ENCODE results near the gene ACTR5. TPM values are rescaled to one million over a fixed set of nuclear protein-coding genes. Genes with fewer than 3 reads are reported as not detected.

ACTR5 gene
- total and polyA plus RNA-seq, 8 donors: 6.2 to 13.6 (median 11.7) TPM

DNA sequence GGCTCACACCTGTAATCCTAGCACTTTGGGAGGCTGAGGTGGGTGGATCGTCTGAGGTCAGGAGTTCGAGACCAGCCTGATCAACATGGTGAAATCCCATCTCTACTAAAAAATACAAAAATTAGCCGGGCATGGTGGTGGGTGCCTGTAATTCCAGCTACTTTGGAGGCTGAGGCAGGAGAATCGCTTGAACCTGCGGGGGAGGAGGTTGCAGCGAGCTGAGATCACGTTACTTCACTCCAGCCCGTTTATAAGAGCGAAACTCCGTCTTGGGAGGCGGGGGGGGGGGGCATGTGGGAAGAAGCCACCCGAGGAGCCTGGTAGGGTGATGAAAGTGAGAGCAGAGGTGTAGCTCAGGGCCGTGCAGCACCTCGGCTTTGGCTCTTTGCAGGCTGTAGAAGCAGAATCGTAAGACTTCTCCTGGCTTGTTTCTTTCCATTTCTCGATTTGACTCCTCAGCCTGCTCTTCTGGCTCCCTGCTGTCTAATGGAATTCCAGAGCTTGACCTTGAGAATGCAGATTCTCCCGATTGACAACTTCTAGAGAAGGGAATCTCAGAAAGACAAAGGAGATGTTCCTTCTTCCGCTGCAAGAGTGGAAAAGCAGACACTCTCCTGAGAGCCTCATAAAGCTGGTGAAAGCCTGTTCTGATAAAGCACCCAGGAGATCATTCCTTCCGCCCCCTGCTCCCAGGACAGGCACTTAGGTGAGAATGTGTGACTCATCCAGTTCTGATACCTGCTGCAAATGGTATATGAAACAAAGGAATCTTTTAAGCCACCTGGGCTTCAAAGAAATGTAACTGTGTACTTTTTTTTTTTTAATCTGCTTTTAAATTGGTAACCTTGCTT lies 31.2 kb downstream of the ACTR5 start:
- Histone ChIP-seq H3K27me3 (no peaks in the 10 kb centered on the region), H3K9me3 (no peaks in the 10 kb centered on the region), H3K36me3 (peaks cover 0 to 16% of the 10 kb centered on the region in 2 donors), H3K27ac (no peak overlapping the region), H3K4me1 (no peaks in the 10 kb centered on the region), H3K4me3 (no peak overlapping the region)
- TF ChIP-seq, protein P1, sequence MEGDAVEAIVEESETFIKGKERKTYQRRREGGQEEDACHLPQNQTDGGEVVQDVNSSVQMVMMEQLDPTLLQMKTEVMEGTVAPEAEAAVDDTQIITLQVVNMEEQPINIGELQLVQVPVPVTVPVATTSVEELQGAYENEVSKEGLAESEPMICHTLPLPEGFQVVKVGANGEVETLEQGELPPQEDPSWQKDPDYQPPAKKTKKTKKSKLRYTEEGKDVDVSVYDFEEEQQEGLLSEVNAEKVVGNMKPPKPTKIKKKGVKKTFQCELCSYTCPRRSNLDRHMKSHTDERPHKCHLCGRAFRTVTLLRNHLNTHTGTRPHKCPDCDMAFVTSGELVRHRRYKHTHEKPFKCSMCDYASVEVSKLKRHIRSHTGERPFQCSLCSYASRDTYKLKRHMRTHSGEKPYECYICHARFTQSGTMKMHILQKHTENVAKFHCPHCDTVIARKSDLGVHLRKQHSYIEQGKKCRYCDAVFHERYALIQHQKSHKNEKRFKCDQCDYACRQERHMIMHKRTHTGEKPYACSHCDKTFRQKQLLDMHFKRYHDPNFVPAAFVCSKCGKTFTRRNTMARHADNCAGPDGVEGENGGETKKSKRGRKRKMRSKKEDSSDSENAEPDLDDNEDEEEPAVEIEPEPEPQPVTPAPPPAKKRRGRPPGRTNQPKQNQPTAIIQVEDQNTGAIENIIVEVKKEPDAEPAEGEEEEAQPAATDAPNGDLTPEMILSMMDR (IDR thresholded peaks at IDR 0.05): no peak
- no peak for ATAC-seq
- intact Hi-C loops (cut with DNase I): no loop called here
- DNase-seq: no peak

DNA sequence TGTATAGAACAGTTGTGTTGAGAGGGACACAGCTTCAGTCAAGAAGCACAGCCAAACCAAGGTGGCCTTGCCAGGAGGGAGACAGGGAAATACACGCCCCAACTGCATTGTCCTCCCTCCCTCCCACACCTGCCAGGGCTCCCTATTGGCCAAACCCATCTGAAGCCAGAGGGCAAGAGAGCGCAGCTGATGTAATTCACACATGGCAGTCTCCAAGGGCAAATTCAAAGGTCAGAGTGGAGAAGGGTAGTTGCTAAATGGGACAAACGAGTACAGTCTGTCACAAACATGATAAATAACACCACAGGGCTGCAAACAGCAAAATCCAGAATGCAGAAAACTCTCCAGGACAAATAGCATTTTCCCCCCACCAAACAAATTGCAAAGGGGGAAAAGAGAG lies 34.0 kb downstream of the ACTR5 start:
- DNase-seq: no peak
- TF ChIP-seq, protein P1 (IDR thresholded peaks at IDR 0.05): no peak

DNA sequence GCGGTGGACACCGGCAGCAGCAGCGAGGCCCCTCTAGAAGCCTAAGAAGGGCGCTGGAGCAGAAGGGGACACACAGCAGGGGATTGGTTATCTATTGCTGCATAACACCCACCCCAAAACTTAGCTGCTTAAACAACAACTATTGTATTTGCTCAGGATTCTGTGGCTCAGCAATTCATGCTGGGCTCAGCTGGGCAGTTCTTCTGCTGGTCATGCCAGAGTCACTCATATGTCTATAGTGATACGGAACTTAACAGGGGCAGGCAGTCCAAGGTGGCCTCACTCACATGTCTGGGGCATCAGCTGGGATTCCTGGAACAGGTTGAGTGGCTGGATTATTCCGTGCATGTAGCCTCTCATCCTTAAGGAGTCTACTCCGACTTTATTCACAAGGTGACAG lies 39.6 kb downstream of the ACTR5 start:
- H3K4me3 ChIP-seq: no peak overlapping the region
- no peaks in the 10 kb centered on the region for H3K36me3 ChIP-seq
- TF ChIP-seq, protein P1 (IDR thresholded peaks at IDR 0.05): no peak
- H3K4me1 ChIP-seq: no peaks in the 10 kb centered on the region
- H3K9me3 ChIP-seq: no peaks in the 10 kb centered on the region
- H3K27ac ChIP-seq: no peak overlapping the region
- intact Hi-C loops (cut with DNase I): no loop called here
- ATAC-seq: no peak
- no peak for DNase-seq
- peaks cover 0 to 4% of the 10 kb centered on the region in 2 donors for H3K27me3 ChIP-seq

More for the DNA sequence above, 34.0 kb downstream of the ACTR5 start:
- Histone ChIP-seq H3K4me1 (no peaks in the 10 kb centered on the region), H3K4me3 (no peak overlapping the region), H3K27ac (no peak overlapping the region), H3K9me3 (no peaks in the 10 kb centered on the region), H3K27me3 (no peaks in the 10 kb centered on the region), H3K36me3 (no peaks in the 10 kb centered on the region)
- no peak for ATAC-seq
- intact Hi-C loops (cut with DNase I): no loop called here

DNA sequence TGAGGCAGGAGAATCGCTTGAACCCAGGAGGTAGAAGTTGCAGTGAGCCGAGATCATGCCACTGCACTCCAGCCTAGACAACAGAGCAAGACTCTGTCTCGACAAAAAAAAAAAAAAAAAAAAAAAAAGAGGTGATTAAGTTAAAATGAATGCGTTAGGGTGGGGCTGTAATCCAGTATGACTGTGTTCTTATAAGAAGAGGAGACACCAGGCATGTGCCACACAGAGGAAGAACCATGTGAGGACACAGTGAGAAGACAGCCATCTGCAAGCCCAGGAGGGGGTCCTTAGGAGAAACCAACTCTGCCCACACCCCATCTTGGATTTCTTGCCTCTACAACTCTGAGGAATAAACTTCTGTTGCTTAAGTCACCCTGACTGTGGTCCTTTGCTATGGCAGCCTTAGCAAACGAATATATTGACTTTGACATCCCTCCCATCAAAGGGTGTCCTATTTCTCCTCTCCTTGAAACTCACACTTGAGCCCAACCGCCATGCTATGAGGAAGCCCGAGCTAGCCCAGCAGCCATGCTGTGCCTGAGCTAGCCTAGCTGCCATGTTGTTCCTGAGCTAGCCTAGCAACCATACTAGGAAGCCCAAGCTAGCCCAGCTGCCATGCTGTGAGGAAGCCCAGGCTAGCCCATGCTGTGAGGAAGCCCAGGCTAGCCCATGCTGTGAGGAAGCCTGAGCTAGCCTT lies 41.4 kb downstream of the ACTR5 start:
- no peak overlapping the region for H3K27ac ChIP-seq
- no peak for ATAC-seq
- no peak overlapping the region for H3K4me3 ChIP-seq
- H3K9me3 ChIP-seq: no peaks in the 10 kb centered on the region
- TF ChIP-seq, protein P1 (IDR thresholded peaks at IDR 0.05): no peak
- peaks cover 0 to 4% of the 10 kb centered on the region in 2 donors for H3K27me3 ChIP-seq
- DNase-seq: no peak
- no peaks in the 10 kb centered on the region for H3K36me3 ChIP-seq
- intact Hi-C loops (cut with DNase I): no loop called here
- no peaks in the 10 kb centered on the region for H3K4me1 ChIP-seq
